SH-SY5Y (cell line): ENCODE results near the gene PKN1.

ENCODE experiments used
- GATA2 ChIP-seq: IDR thresholded peaks from 2 replicates; pipeline ENCODE4 v1.6.1; 2011; ENCODE audit warnings: mild to moderate bottlenecking, low read depth, low read length
- GATA3 ChIP-seq: IDR thresholded peaks from 2 replicates; pipeline ENCODE4 v1.6.1; 2011; ENCODE audit warnings: low read depth, mild to moderate bottlenecking, low read length, moderate library complexity

Gene PKN1

DNA sequence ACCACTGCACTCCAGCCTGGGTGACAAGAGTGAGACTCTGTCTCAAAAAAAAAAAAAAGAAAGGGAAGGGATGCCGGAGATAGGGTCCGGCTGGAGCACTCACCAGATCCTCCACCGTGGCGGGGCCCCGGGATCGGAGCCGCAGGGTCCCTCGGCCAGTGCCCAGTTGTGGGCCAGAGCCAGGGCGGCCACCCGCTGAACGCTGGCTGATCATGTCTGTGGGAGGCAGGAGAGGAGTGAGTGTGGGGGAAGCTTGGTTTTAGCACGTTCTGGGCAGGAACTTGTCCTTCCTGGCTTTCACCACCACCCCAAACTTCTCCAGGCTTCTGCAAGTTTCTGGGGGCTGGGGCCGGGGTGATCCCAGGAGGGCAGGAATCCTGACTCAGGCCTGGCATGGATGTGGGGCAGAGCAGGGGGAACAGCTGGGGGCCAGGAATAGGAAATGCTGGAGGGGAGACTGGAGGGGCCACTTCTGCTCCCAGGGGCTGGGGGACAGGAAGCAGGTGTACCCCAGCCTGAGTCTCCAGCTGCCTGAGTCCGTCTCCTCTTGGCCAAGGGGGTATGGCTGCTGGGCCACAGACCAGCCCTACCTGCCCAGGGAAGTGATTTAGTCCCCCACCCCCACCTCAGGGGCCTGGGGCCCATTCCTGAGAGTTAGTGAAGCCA lies 46.3 kb downstream of the PKN1 start:
- no peak for TF ChIP-seq GATA3
- TF ChIP-seq GATA2: no peak

DNA sequence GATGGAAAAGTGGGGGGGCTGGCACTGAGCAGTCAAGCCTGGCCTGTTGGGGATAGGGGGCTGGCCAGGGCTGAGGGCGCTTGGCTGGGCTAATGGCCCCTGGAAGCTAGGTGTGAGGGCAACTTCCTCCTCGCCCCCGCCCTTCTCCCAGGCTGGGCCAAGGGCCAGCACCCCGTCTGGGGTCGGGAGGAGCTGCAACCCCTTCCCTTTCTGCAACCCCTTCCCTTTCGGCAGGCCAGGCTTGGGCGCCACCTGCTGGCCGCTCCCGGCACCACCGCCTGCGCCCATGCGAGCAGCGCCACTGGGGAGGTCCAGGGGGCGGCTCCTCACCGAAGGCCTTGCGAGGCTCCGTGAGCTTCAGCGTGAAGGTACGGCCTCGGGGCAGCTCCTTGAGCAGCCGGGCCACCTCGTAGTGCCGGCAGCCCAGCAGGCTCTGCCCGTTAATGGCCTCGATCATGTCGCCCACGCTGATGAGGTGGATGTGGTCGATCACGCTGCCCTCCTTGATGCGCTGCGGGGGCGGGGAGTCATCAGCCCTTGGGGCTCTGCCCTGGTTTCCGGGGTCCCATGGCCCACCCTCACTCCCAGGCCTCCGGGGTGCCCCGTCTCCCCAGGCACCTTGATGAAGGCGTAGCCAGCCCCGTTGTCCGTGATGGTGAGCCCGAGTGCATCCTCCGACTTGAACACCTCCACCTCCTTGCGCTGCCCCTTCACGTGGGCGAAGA lies 47.0 kb downstream of the PKN1 start:
- TF ChIP-seq GATA3: no peak
- TF ChIP-seq GATA2: no peak

DNA sequence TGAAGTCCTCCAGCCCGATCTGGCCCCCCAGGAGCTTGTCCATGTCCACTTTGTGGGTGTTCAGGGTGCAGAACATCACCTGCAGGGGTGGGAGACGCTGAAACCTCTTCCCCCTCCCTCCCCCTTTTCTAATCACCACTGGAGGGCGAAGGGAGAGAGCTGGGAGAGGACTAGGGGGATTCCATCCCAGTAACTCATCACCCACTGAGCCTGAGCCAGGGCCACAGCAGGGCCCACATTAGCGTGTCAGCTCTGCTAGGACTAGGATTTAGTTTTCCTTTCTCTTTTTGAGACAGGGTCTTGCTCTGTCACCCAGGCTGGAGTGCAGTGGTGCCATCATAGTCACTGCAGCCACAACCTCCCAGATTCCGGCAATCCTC lies 47.6 kb downstream of the PKN1 start:
- TF ChIP-seq GATA3: no peak

DNA sequence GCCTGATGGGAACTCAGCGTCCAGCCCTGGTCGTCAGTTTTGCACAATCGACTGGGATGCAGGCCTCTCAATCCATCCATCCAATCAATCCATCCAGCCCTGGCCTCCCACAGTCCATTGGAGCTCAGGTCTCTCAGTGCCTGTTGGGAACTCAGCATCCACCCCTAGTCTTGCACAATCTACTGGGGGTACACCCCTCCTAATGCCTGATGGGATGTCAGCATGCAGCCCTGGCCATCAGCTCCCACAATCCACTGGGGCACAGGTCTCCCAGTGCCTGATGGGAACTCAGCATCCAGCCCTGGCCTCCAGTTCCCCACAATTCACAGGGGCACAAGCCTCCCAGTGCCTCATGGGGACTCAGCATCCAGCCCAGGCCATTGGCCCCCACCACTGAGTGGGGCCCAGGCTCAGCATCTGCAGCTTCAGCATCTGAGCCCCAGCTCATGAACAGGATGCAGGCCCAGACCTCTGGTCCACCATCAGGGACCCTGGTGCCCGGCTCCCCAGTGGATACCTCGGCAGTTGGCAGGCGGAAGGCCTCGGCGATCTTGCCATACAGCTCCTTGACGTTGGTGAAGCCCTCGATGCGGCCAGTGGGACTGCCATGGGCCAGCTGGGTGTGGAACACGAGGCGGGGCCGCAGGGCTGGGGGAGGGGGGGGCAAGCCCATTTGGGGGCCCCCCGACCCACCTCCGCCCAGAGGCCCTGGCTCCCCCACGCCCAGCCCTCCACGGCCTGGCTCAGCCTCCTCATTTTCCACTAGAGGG lies 49.3 kb downstream of the PKN1 start:
- TF ChIP-seq GATA3 (no peak), GATA2 (no peak)

DNA sequence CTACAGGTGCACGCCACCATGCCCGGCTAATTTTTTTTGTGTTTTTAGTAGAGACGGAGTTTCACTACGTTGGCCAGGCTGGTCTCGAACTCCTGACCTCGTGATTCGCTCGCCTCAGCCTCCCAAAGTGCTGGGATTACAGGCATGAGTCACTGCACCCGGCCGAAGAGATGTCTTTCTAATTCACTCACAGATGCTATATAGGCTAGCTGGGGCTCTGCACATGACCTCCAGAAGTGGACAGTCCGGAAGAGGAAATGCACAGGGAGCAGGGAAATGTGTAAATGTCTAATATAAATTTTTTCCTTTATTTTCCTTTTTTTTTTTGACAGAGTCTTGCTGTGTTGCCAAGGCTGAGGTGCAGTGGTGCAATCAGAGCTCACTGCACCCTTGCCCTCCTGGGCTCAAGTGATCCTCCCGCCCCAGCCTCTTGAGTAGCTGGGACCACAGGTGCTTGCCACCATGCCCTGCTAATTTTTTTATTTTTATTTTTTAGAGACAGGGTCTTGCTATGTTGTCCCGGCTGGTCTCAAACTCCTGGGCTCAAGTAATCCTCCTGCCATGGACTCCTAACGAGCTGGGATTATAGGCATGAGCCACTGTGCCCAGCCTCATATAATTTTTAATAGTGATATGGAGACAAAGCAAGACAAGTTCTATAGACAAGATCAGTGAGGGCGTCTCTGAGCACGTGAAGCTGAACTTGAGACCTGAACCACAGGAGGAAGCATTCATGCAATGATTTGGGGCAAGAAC lies 54.4 kb downstream of the PKN1 start:
- TF ChIP-seq GATA2: no peak
- TF ChIP-seq GATA3: no peak

DNA sequence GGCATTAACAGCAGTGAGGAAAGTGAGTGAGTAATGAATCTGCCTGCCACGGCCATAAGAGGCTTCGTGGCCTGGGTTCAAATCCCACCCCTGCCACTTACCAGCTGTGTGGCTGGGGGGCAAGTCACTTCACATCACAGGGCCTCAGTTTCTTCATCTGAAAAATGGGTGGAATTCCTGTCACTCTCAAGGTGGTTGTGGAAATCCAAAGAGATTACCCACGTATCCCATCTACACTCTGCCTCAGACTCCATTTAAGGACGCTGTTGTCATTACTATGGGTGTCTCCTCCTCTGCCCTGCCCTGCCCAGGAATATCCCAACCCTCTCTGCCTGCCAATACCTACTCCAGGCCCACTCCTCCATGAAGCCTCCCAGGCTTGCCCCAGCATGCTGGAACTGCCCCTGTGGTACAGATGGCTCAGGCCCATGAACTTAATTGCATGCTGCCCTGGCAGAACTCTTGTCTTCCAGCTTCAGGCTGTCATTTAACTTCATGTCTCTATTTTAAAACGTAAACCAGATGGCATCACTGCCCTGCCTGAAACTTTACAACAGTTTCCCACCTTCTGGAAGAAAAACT lies 59.7 kb downstream of the PKN1 start:
- no peak for TF ChIP-seq GATA2
- TF ChIP-seq GATA3: no peak

DNA sequence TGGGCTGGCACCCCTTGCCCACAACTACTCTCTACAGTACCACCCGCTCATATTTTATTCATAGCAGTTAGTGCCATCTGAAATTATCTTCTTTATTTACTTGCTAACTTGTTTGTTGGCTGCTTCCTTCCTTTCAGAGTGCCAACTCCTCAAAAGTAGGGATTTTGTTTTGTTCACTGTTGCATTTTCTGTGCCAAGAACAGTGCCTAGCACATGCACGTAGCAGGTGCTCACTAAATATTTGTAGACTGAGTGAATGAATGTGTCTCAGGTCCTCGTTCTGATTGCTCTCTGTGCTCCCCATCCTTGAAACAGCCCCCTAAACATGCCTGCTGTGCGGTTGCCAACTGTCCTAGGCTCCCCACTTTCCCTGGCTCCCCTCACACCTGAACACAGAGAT lies 61.3 kb downstream of the PKN1 start:
- TF ChIP-seq GATA2 (no peak), GATA3 (no peak)

DNA sequence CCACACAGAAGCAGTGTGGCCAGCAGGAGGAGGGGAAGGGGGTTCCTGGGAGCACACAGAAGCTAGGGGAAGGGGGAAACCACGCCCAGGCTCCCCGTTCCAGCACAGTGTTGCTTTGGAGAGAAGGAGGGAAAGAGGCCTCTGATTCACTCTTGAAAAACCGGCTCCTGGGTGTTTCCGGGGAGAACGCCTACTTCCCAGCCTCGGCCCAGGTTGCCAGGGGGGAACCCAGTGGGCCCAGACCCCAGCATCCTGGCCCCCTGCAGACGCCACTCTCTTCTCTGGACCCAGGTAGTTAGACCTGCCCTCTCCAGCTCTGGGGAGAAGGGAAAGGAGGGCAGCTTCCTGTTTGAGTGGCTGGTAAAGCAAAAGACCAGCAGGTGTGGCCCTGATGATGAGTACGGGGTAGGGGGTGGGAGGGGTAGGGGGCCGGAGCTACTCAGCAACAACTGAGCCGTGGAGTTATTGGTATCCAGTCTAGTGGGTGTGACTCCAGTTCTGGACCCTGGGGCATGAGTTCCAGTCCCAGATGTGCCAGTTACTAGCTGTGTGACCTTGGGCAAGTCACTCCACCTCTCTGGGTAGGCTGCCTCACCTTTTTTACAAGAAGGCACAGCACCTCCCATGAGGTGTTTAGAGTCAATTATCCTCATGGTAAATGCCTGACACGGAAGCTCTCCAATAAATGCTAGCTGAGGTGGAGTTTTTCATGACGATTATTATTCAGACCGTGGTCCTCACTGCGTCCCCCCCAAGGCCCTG lies 62.0 kb downstream of the PKN1 start:
- no peak for TF ChIP-seq GATA3
- no peak for TF ChIP-seq GATA2

DNA sequence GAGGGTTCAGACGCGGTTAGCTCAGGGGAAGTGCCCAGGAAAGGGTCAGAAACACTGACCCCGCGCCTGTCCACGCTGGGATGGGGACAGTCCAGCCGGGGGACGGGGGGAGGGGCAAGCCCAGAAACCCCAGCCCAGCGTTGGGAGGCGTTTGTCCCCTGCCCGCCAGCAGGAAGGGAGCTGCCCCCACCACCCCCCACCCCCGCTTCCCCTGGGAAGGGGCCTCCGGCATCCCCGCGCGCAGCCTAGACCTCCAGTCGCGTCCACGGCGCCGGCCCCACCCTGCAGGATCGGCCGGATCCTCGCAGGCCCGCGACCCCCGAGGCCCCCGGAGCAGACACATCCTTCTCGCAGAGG lies 62.5 kb downstream of the PKN1 start:
- TF ChIP-seq GATA3: no peak
- TF ChIP-seq GATA2: no peak

DNA sequence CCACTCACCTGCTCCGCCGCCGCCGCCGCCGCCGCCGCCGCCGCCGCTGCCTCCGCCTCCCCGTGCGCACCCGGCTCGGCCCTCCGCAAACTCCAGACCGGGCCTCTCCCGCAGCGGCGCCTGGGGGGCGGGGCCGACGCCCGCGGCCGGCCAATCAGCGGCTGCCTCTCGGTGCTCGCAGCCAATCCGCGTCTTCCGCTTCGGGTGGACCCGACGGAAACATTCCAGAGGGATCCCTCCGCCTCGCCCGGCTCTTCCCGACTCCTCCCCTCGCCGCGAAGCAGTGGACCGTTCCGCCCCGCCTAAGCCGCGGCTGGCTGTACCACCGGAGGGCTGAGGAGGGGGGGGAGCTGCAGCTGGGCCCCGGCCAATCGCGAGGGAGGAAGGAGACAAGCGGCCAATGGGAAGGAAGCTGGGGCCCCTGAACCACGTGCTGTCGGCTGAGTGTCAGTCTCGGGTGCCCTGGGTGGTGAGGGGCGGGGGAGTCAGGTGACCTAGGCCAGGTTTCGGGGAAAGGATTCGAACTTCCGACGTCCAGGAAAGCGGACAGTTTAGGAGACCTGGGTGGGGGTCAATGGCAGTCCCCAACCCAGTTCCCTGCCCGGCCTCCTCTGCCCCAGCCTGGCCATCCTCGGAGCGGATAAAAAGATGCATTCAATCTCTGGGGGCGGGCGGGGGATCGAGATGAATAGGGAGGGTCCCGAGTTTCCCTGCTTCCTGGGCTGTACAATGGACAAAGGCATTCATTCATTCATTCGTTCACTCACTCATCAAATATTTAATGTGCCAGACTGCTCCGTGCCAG lies 63.1 kb downstream of the PKN1 start, which contains the start of gene GIPC1:
Gene GIPC1 (minus strand): TSS at position 99 of the 805 bp plus-strand sequence. CDS start 13,151 bp downstream, outside the sequence.
- TF ChIP-seq GATA3 (no peak), GATA2 (no peak)

DNA sequence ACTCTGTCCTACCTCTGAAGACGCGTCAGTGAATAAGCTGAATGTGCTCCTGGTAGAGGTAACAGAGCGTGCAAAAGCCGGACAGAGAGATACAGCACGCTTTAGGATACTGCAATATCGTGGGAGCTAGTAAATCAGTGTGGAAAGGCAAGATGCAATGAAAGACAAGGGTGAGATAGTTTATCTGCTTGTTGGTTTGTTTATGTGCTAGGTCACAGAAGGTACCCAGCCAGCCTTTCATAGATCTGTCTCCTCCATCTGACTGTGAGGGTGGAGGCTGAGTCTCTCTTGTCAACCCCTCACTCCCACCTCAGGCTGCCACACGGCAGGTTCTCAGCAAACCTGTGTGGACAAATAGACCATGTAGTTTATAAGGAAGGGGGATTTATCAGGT lies 63.7 kb downstream of the PKN1 start:
- no peak for TF ChIP-seq GATA3
- no peak for TF ChIP-seq GATA2

DNA sequence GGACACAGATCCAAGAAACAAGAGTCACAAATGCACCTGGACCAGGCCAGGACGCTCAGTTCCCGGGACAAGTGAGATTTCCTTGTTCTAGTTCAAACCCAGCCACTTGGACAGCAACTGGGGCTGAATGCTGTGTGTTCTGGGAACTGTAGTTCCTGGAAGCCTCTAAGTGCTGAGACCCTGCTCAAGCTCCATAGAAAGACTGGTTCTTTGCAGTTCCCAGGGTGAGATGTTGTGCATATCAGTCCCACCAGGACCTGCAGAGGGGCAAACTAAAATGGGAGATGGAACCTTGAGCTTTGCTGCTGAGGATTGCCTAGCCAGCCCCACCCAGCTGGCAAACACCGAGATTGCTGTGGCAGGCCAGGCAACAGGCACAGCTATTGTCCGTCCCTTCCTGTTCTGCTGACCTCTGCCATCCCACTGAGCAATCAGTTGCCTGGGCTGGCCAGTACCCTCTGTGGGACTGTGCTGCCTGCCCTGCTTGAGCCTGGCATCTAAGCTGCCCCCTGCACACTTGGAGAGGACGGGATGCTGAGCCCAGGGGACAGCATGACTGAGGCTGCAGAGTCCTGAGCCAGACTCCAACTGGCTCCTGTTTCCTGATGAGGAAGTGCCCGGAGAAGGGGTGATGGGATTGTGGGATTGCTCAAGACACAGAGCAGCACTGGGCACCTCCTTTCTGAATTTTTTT lies 64.3 kb downstream of the PKN1 start:
- TF ChIP-seq GATA2: no peak
